Skeletal muscle cell (primary cell): ENCODE results near the gene ARSK.
A peak's percentile ranks its signal among the peaks of the same experiment; 100 is the strongest.

Experiments used
- DNase-seq: peaks from one replicate; pipeline ENCODE4 v3.0.0-alpha.2; 2010; ENCODE audit warnings: low read depth
- H3K4me3 ChIP-seq: 2 replicates; pipeline ENCODE4 v1.5.1; 2011; ENCODE audit warnings: low read depth, mild to moderate bottlenecking, control low read depth, low read length, moderate library complexity

Gene ARSK

DNA sequence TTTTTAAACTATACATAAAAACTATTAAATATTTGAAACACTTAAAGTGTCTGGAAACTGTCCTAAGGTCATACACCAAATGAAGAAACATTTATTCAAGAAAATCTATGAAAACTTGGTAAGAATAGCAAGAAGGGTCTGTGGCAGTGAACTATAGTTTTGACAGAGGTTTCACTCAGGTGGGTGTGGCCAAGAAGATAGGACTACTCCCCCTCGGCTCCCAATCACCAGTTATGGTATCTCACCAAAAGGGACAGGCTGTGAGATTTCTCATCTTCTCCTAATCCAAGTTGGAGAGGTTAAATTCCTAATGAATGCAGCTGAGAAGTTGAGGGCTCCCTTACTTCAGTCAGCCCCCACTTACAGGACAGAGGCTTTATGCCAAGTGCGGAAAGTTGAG, 2.9 kb downstream of the ARSK start:
- no peak for DNase-seq
- H3K4me3 ChIP-seq: no peak overlapping the region

DNA sequence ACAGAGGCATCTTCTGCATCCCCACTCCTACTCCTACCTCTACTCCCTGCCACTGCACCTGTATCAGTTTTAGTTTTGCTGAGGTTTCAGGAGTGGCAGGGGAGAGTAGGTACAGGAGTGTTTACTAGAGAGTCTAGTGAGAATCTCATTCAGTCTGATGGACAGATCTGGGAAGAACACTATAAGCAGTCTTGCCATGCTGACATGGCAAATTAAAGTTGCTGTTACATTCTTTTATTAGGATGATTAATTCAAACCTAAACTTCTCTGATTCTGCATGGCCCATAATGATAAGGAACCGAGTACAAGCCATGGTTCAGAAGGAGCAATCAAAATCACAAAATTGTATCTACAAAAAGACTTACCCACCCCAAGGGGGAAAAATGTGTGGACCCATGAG, 7.4 kb downstream of the ARSK start:
- no peak overlapping the region for H3K4me3 ChIP-seq
- no peak for DNase-seq

GRCh38 chr5:95563367-95563766, 8.5 kb downstream of the ARSK start:
- H3K4me3 ChIP-seq: no peak overlapping the region
- no peak for DNase-seq

DNA sequence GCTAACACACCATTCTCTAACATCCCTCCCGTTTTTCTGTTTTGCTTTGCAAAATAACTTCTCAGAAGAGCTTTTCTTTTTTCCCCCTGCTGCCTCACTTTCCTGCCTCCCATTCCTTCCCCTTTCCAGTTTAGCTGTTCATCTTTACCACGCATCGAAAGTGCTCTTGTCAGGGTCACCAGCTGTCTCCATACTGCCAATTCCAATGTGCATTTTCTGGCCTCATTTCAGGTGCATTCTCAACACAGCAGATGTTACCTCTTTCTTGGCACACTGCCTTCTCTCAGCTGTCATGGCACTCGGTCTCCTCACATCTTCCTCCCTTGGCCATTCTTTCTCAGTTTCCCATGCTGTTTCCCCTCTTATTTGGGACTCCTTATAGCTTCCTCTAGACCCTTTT, 9.5 kb downstream of the ARSK start:
- no peak for DNase-seq
- H3K4me3 ChIP-seq: no peak overlapping the region

DNA sequence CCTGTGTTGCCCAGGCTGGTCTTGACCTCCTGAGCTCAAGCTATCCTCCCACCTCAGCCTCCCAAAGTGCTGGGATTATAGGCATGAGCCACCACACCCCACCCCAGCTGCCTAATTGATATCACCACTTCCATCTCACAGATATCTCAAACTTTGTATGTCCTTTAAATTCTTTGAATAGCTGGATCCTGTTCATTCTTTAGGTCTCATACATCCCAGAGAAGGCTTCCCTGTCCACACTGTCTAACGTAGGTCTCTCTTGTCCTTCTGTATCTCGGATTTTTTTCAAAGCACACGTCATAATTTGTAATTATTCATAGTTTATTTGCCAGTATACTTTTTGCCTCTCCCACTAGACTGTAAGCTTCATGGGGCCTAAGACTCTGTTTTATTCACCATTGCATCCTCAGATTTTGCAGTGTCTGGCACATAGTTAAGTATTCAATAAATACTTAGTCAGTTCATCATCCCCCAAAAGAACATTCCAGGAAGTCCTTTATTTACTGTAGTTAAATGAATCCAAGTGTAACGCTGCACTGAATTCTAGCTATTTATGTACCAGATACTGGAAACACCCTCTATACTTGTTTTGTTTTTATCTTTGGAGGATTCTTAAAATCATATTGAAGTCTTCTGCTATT, 10.5 kb downstream of the ARSK start:
- no peak for DNase-seq
- no peak overlapping the region for H3K4me3 ChIP-seq

GRCh38 chr5:95572016-95572415, 17.1 kb downstream of the ARSK start:
- H3K4me3 ChIP-seq: no peak overlapping the region
- DNase-seq: no peak

DNA sequence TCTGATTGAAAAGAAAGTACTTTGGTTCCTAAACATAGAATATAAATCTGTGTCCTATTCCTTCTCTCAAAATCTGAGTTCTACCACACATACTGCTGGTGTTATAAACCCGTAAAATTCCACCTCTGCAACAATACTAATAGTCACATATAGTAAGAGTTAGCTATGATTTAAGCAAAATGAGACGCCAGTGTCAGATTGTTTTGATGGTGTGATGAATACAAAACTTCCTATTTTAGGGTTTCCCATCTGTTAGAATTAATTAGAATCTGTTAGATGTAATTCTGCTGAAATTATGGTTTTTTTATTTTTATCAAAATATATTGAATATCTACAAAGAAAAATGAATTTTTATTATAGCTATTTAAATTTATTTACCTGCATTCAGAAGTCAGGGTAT, 26.7 kb downstream of the ARSK start:
- no peak overlapping the region for H3K4me3 ChIP-seq
- DNase-seq: no peak

DNA sequence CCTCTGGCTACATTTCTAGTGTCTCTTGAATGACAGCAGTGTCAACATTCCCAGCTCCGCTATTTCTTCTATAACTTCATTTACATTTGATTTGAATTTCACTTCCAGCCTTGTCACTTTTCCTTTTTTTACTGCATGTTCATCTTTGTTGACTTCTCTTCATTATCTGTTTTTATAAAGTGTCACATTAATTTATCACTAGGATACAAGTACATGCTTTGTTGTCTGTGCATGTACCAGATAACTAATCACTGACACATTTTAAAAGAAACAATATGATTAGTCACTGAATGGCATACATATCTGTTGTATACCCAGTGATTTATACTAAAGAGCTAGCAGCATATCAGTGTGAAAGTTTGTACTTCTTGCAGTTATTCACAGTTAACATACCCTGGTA, 29.1 kb downstream of the ARSK start:
- DNase-seq: no peak

GRCh38 chr5:95590880-95591279, 36.0 kb downstream of the ARSK start:
- DNase-seq: no peak

More for the DNA sequence above, 29.1 kb downstream of the ARSK start:
- no peak overlapping the region for H3K4me3 ChIP-seq

DNA sequence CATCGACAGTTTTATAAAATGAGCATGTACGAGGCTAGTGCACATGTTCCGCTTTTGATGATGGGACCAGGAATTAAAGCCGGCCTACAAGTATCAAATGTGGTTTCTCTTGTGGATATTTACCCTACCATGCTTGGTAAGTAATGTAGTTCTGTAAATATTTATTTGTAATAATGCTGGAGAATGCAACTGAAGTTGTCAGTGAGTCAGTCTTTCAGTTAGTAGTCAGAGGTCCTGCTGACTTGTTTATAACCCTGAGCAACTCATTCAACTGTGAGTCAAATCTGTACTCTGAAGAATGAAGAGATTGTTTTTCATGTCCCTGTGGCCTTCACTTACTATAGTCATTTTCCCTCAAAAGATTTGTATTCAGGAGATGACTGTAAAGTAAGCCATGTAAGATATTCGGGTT, 36.6 kb downstream of the ARSK start:
- peak; percentile 60 for DNase-seq

More at GRCh38 chr5:95590880-95591279, 36.0 kb downstream of the ARSK start:
- H3K4me3 ChIP-seq: no peak overlapping the region

DNA sequence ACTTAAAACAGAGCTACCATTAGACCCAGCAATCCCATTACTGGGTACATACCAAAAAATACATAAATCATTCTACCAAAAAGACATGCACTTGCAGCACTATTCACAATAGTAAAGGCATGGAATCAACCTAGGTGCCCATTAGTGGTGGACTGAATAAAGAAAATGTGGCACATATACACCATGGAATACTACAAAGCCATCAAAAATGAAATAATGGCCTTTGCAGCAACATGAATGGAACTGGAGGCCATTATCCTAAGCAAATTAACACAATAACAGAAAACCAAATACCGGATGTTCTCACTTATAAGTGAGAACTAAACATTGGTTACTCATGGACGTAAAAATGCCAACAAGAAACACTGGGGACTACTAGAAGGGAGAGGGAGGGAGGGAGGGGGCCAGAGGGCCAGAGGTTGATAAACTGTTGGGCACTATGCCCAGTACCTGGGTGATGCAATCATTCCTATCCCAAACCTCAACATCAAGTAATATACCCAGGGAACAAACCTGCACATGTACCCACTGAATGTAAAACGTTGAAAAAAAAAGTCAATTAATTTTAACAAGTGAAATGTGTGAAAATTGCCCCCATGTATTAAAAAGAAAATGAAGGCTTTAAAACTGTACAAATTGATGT, 40.5 kb downstream of the ARSK start:
- H3K4me3 ChIP-seq: no peak overlapping the region
- no peak for DNase-seq

More for the DNA sequence above, 36.6 kb downstream of the ARSK start:
- H3K4me3 ChIP-seq: no peak overlapping the region

GRCh38 chr5:95599252-95599651, 44.4 kb downstream of the ARSK start:
- DNase-seq: no peak
- H3K4me3 ChIP-seq: no peak overlapping the region

GRCh38 chr5:95600557-95600956, 45.7 kb downstream of the ARSK start:
- DNase-seq: no peak
- H3K4me3 ChIP-seq: no peak overlapping the region

GRCh38 chr5:95605786-95606185, 50.9 kb downstream of the ARSK start:
- no peak overlapping the region for H3K4me3 ChIP-seq
- no peak for DNase-seq

DNA sequence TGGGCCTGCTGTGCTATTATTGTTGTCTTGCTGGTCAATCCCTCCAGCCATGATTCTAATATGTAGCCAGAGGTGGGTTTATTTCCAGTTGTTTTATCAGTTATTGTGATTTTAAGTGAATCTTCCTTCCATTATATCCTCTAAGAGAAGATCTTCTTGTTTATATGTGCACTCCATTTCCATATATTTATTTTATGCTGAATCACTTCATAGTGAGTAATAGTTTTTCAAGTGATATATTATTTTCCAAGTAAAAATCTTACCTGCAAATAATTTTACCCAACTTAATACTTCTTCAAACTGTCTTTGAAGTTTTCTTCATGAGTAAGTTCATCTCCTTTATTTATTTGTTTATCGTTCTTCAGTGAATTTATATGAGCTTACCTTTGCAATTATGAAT, 51.5 kb downstream of the ARSK start:
- no peak overlapping the region for H3K4me3 ChIP-seq
- DNase-seq: no peak

- no peak for DNase-seq
- no peak overlapping the region for H3K4me3 ChIP-seq
Measured at GRCh38 chr5:95609711-95610110, 54.8 kb downstream of the ARSK start.

- no peak overlapping the region for H3K4me3 ChIP-seq
- no peak for DNase-seq
Measured at GRCh38 chr5:95610546-95610945, 55.6 kb downstream of the ARSK start.

- no peak overlapping the region for H3K4me3 ChIP-seq
- DNase-seq: no peak
Measured at GRCh38 chr5:95611396-95611795, 56.5 kb downstream of the ARSK start.

DNA sequence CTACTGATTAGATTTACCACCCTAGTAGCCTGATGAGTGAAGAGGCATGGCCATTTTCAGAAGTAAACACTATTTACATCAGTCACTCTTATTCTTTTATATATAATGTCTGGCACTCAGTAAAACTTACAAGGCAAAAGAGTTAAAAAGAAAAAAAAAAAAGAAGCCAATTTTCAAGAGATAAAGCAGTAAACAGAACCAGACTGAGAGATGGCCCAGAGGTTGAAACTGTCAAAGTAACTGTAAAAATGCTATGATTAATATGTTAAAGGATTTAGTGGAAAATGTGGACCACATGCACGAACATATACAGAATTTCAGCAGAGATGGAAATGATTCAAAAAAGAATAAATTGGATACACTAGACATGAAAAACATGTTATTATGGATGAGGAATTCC, 58.6 kb downstream of the ARSK start:
- DNase-seq: no peak
- no peak overlapping the region for H3K4me3 ChIP-seq

DNA sequence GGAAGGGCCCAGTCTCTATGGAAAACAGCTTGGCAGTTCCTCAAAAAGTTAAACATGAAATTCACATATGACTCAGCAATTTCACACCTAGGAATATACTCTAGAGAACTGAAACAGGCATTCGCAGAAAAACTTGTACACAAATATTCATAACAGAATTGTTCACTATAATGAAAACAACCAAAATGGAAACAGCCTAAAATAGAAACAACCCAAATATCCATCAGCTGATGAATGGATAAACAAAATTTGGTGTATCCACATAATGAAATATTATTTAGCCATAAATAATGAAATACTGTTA, 60.2 kb downstream of the ARSK start:
- DNase-seq: no peak

DNA sequence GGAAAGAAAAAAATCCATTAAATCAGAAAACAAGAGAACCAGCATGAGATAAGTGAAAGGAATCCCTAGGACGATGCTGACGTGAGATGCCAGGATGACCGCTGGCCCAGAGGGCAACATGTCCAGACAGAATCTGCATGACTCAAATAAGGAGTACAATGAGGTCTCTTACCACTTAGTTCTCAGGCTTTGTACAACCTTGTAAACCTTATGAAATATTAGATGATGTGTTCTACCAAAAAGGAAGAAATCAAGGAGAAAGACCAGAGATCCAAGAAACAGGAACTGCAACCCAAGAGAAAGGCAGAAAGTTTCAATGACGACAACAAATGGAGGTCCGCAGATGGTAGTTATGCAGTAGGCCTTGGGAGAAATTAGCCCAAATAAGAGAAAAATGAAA, 62.2 kb downstream of the ARSK start:
- no peak for DNase-seq
- H3K4me3 ChIP-seq: no peak overlapping the region

More for the DNA sequence above, 60.2 kb downstream of the ARSK start:
- H3K4me3 ChIP-seq: no peak overlapping the region

- no peak overlapping the region for H3K4me3 ChIP-seq
- DNase-seq: no peak
Measured at GRCh38 chr5:95619096-95619495, 64.2 kb downstream of the ARSK start.
